Fibroblast of skin of right biceps (primary cell): ENCODE results near the gene KIAA1958.
"Not testable (repeated sequence)": the region's sequence is repeated elsewhere in the genome, so short reads cannot be mapped to it uniquely, and the experiment has no call there.

Source experiments
- DNase-seq: peaks from one replicate; pipeline ENCODE4 v3.0.0-alpha.2; 2013

The KIAA1958 gene

GRCh38 chr9:112669326-112669725 lies 182.7 kb downstream of the KIAA1958 start:
- no peak for DNase-seq

- DNase-seq = no peak
Observed at GRCh38 chr9:112670991-112671625, 184.5 kb downstream of the KIAA1958 start.

GRCh38 chr9:112673221-112673620 lies 186.6 kb downstream of the KIAA1958 start:
- DNase-seq = not testable (repeated sequence)

GRCh38 chr9:112677040-112677439 lies 190.4 kb downstream of the KIAA1958 start:
- DNase-seq = no peak

- no peak for DNase-seq
Observed at GRCh38 chr9:112680731-112681402, 194.2 kb downstream of the KIAA1958 start.

GRCh38 chr9:112689161-112689740 lies 202.6 kb downstream of the KIAA1958 start:
- no peak for DNase-seq

GRCh38 chr9:112694706-112695555 lies 208.3 kb downstream of the KIAA1958 start:
- DNase-seq = no peak

- no peak for DNase-seq
Observed at GRCh38 chr9:112696461-112696860, 209.8 kb downstream of the KIAA1958 start.

- DNase-seq = no peak
Observed at GRCh38 chr9:112699230-112699629, 212.6 kb downstream of the KIAA1958 start.

GRCh38 chr9:112700085-112700484 lies 213.5 kb downstream of the KIAA1958 start:
- DNase-seq = peak; percentile 20

GRCh38 chr9:112703304-112703703 lies 216.7 kb downstream of the KIAA1958 start:
- no peak for DNase-seq

- DNase-seq = peak; percentile 68
Observed at GRCh38 chr9:112705768-112706427, 219.3 kb downstream of the KIAA1958 start.

- DNase-seq = peak; percentile 41
Observed at GRCh38 chr9:112711050-112711689, 224.5 kb downstream of the KIAA1958 start.

- no peak for DNase-seq
Observed at GRCh38 chr9:112712678-112713077, 226.1 kb downstream of the KIAA1958 start.

GRCh38 chr9:112717661-112718331 lies 231.2 kb downstream of the KIAA1958 start, which contains the start of gene INIP:
Gene INIP, minus strand, starts transcription at chr9:112718117. Its CDS starts 1,632 bp downstream, at chr9:112716485.
- peak; percentile 97 for DNase-seq
